ENCODE data around the gene ARPC5L. TPM values are rescaled to one million over a fixed set of nuclear protein-coding genes. Genes with fewer than 3 reads are reported as not detected.
"Not testable (repeated sequence)": the region's sequence is repeated elsewhere in the genome, so short reads cannot be mapped to it uniquely, and the experiment has no call there.

The ARPC5L gene
- total RNA-seq, 4 donors from 2014 or later, result 34.8 to 45.5 (median 42.3) TPM

- TF ChIP-seq POLR2A (IDR thresholded peaks at IDR 0.05) (no peak), CTCF (IDR thresholded peaks at IDR 0.05) (no peak)
- no peak overlapping the region for H3K4me3 ChIP-seq (ENCODE audit: low read depth, poor library complexity, severe bottlenecking)
- no peak for DNase-seq (ENCODE audit: low spot score in 2 of 2)
- intact Hi-C loops (cut with DNase I; ENCODE audit: low total_unique reads), result no loop called here
- 48 to 56% methylated on average over 9 of the region's 9 CpGs for WGBS, 2 donors
Observed at GRCh38 chr9:124831642-124832364, 30.1 kb upstream of the ARPC5L start.

GRCh38 chr9:124834591-124834990, 27.3 kb upstream of the ARPC5L start:
- no peak overlapping the region for H3K4me3 ChIP-seq (ENCODE audit: low read depth, poor library complexity, severe bottlenecking)
- TF ChIP-seq CTCF (IDR thresholded peaks at IDR 0.05) (no peak), POLR2A (IDR thresholded peaks at IDR 0.05) (no peak)
- intact Hi-C loops (cut with DNase I; ENCODE audit: low total_unique reads), result no loop called here
- 24 to 34% methylated on average over 5 to 7 of the region's 7 CpGs for WGBS, 2 donors
- no peak for DNase-seq (ENCODE audit: low spot score in 2 of 2)

GRCh38 chr9:124835026-124835557, 26.8 kb upstream of the ARPC5L start:
- TF ChIP-seq POLR2A (IDR thresholded peaks at IDR 0.05) (no peak), CTCF (IDR thresholded peaks at IDR 0.05) (no peak)

GRCh38 chr9:124838132-124838531, 23.8 kb upstream of the ARPC5L start:
- DNase-seq (ENCODE audit: low spot score in 2 of 2); H3K4me3 ChIP-seq (ENCODE audit: low read depth, poor library complexity, severe bottlenecking); intact Hi-C loops (cut with DNase I; ENCODE audit: low total_unique reads): not testable (repeated sequence)
- WGBS, 2 donors, result 73 to 82% methylated on average over 5 of the region's 5 CpGs

More at GRCh38 chr9:124835026-124835557, 26.8 kb upstream of the ARPC5L start:
- 45 to 52% methylated on average over 13 of the region's 13 CpGs for WGBS, 2 donors
- no peak overlapping the region for H3K4me3 ChIP-seq (ENCODE audit: low read depth, poor library complexity, severe bottlenecking)
- intact Hi-C loops (cut with DNase I; ENCODE audit: low total_unique reads), result no loop called here
- peak in 1 of 2 donors; percentile 89 for DNase-seq (ENCODE audit: low spot score in 2 of 2)

- intact Hi-C loops (cut with DNase I; ENCODE audit: low total_unique reads); DNase-seq (ENCODE audit: low spot score in 2 of 2); H3K4me3 ChIP-seq (ENCODE audit: low read depth, poor library complexity, severe bottlenecking): not testable (repeated sequence)
- 66 to 89% methylated on average over 18 to 25 of the region's 52 CpGs for WGBS, 2 donors
Observed at GRCh38 chr9:124838567-124839275, 23.2 kb upstream of the ARPC5L start.

GRCh38 chr9:124839612-124840299, 22.2 kb upstream of the ARPC5L start:
- no peak for TF ChIP-seq CTCF (IDR thresholded peaks at IDR 0.05)
- TF ChIP-seq POLR2A (IDR thresholded peaks at IDR 0.05), result no peak
- DNase-seq (ENCODE audit: low spot score in 2 of 2), result no peak
- intact Hi-C loops (cut with DNase I; ENCODE audit: low total_unique reads), result no loop called here
- no peak overlapping the region for H3K4me3 ChIP-seq (ENCODE audit: low read depth, poor library complexity, severe bottlenecking)
- 65 to 68% methylated on average over 10 to 12 of the region's 12 CpGs for WGBS, 2 donors
